Upper lobe of left lung (tissue), 4 donors: ENCODE measurements around the gene OPCML.

Experiments used
- EP300 ChIP-seq, 4 donors: sonication (generic); formaldehyde crosslinking; IDR thresholded peaks; one replicate each; pipeline ENCODE4 v1.5.1; 2017; ENCODE audit warnings: antibody characterized with exemption in 4 of 4, control low read depth in 2 of 4
- POLR2A ChIP-seq, 4 donors: fragments of 450-650 bp; IDR thresholded peaks; one replicate each; pipeline ENCODE4 v1.5.1; 2016 to 2017; ENCODE audit warnings: antibody characterized with exemption in 4 of 4, mild to moderate bottlenecking in 2 of 4
- POLR2AphosphoS5 ChIP-seq, 2 donors: sonication (generic); formaldehyde crosslinking; IDR thresholded peaks; one replicate each; pipeline ENCODE4 v1.5.1; 2017; ENCODE audit warnings: antibody characterized with exemption in 2 of 2

- no peak for TF ChIP-seq POLR2A (IDR thresholded peaks at IDR 0.05)
- no peak for TF ChIP-seq POLR2AphosphoS5 (IDR thresholded peaks at IDR 0.05)
- TF ChIP-seq EP300 (IDR thresholded peaks at IDR 0.05): no peak
Measured at GRCh38 chr11:132587716-132588115, 944.6 kb downstream of the OPCML start.
